A549 (cell line): ENCODE results near the gene PBRM1.

Experiments used
- CBX8 ChIP-seq: fragments of 200-600 bp; sonication (generic); IDR thresholded peaks from 2 replicates; pipeline ENCODE4 v1.6.1; 2016
- CHD4 ChIP-seq: fragments of 200-600 bp; sonication (generic); IDR thresholded peaks from 2 replicates; pipeline ENCODE4 v1.6.1; 2016; ENCODE audit warnings: antibody characterized with exemption, mild to moderate bottlenecking, borderline replicate concordance
- CTCF ChIP-seq: fragments of >200 bp; sonication (Bioruptor Twin); formaldehyde crosslinking; IDR thresholded peaks from 3 replicates; pipeline ENCODE4 v1.5.1; 2016
- E2F6 ChIP-seq: IDR thresholded peaks from 2 replicates; pipeline ENCODE4 v1.6.1; 2012; ENCODE audit warnings: low read depth, borderline replicate concordance
- EP300 ChIP-seq, 2 experiments: fragments of >200 bp; sonication (Bioruptor Twin); formaldehyde crosslinking; IDR thresholded peaks; 2 replicates in 1 of 2; 3 replicates in 1 of 2; pipeline ENCODE4 v1.6.1; 2016 to 2017
- FOSL2 ChIP-seq, 2 experiments: fragments of 450-650 bp in 1 of 2; fragments of >200 bp in 1 of 2; sonication (Bioruptor Twin) in 1 of 2; formaldehyde crosslinking; IDR thresholded peaks; 2 replicates each; pipeline versions ENCODE4 v1.5.0 to v1.6.1; 2016 to 2020; ENCODE audit warnings: mild to moderate bottlenecking in 1 of 2, moderate library complexity in 1 of 2
- HDAC2 ChIP-seq: fragments of 200-600 bp; sonication (generic); IDR thresholded peaks from 2 replicates; pipeline ENCODE4 v1.6.1; 2016
- MYC ChIP-seq: IDR thresholded peaks from 2 replicates; pipeline ENCODE4 v1.6.1; 2012; ENCODE audit warnings: mild to moderate bottlenecking, inconsistent platforms, low read length, improper control_type of control experiment, borderline replicate concordance
- POLR2AphosphoS2 ChIP-seq: conservative IDR thresholded peaks from 2 replicates; pipeline ENCODE4 v1.6.1; 2012; ENCODE audit warnings: low read length, improper control_type of control experiment, inconsistent platforms
- REST ChIP-seq: fragments of 200-600 bp; sonication (generic); IDR thresholded peaks from 2 replicates; pipeline ENCODE4 v1.6.1; 2016; ENCODE audit warnings: antibody characterized with exemption, mild to moderate bottlenecking, moderate library complexity
- ZNF302 ChIP-seq: fragments of 250-450 bp; sonication (Bioruptor Pico); IDR thresholded peaks from 2 replicates; pipeline ENCODE4 v1.9.0; 2021; ENCODE audit warnings: inconsistent platforms, mild to moderate bottlenecking, moderate library complexity

GRCh38 chr3:52519445-52520140 lies 166.1 kb downstream of the PBRM1 start:
- no peak for TF ChIP-seq CTCF
- TF ChIP-seq REST, result no peak
- TF ChIP-seq MYC, result no peak
- no peak for TF ChIP-seq FOSL2 (IDR thresholded peaks at IDR 0.05)
- TF ChIP-seq FOSL2 (CRISPR knock-in tag; IDR thresholded peaks at IDR 0.05), result no peak
- TF ChIP-seq EP300 (IDR thresholded peaks at IDR 0.05), result no peak
- TF ChIP-seq ZNF302 (CRISPR knock-in tag), result no peak
- no peak for TF ChIP-seq CBX8
- no peak for TF ChIP-seq E2F6
- TF ChIP-seq HDAC2, result no peak
- no peak for TF ChIP-seq POLR2AphosphoS2
- TF ChIP-seq CHD4, result no peak
